ENCODE measurements around the gene KRTAP4-6. TPM values are rescaled to one million over a fixed set of nuclear protein-coding genes. Genes with fewer than 3 reads are reported as not detected.
"Not testable (repeated sequence)": the region's sequence is repeated elsewhere in the genome, so short reads cannot be mapped to it uniquely, and the experiment has no call there.

The KRTAP4-6 gene
- total RNA-seq, result not detected

- Mint-ChIP-seq H3K9me3 (ENCODE audit: low read depth) (peaks cover 19% of the 10 kb centered on the region), H3K27me3 (peaks cover 4% of the 10 kb centered on the region), H3K27ac (no peak within 1 kb of the TSS), H3K4me3 (no peak within 1 kb of the TSS), H3K36me3 (peaks cover 7% of the 10 kb centered on the region), H3K4me1 (no peaks in the 10 kb centered on the region)
- DNase-seq (no peak), ATAC-seq (no peak)
- CTCF ChIA-PET, result no interaction called here
Observed at GRCh38 chr17:41140360-41141131, at the start of gene KRTAP4-6. KRTAP4-6 (minus strand) TSS chr17:41140544; CDS start chr17:41140487, 57 bp downstream.

GRCh38 chr17:41189837-41190318 is 49.5 kb upstream of the KRTAP4-6 start, which contains the start of gene KRTAP9-1:
KRTAP9-1 (plus strand) TSS chr17:41189887; CDS start chr17:41189887, 0 bp downstream.
- H3K9me3 Mint-ChIP-seq (ENCODE audit: low read depth); DNase-seq; H3K27ac Mint-ChIP-seq; H3K4me3 Mint-ChIP-seq; H3K36me3 Mint-ChIP-seq; CTCF ChIA-PET; ATAC-seq; H3K4me1 Mint-ChIP-seq: not testable (repeated sequence)
- H3K27me3 Mint-ChIP-seq, result peaks cover 20% of the 10 kb centered on the region

- peaks cover 15% of the 10 kb centered on the region for H3K27me3 Mint-ChIP-seq
- no peaks in the 10 kb centered on the region for H3K36me3 Mint-ChIP-seq
- ATAC-seq (no peak), DNase-seq (no peak)
- no peaks in the 10 kb centered on the region for H3K4me1 Mint-ChIP-seq
- H3K9me3 Mint-ChIP-seq (ENCODE audit: low read depth), result no peaks in the 10 kb centered on the region
- H3K27ac Mint-ChIP-seq, result no peak overlapping the region
- CTCF ChIA-PET, result no interaction called here
- H3K4me3 Mint-ChIP-seq, result no peak overlapping the region
Observed at GRCh38 chr17:41186872-41187271, 46.5 kb upstream of the KRTAP4-6 start.

- H3K27ac Mint-ChIP-seq, result no peak overlapping the region
- no peak for DNase-seq
- H3K4me3 Mint-ChIP-seq, result no peak overlapping the region
- ATAC-seq, result no peak
- CTCF ChIA-PET, result no interaction called here
- H3K36me3 Mint-ChIP-seq, result no peaks in the 10 kb centered on the region
- no peaks in the 10 kb centered on the region for H3K9me3 Mint-ChIP-seq (ENCODE audit: low read depth)
- no peaks in the 10 kb centered on the region for H3K4me1 Mint-ChIP-seq
- peaks cover 8% of the 10 kb centered on the region for H3K27me3 Mint-ChIP-seq
Observed at GRCh38 chr17:41185001-41185400, 44.7 kb upstream of the KRTAP4-6 start.

GRCh38 chr17:41184480-41184961 is 44.2 kb upstream of the KRTAP4-6 start, which contains the start of gene KRTAP4-1:
KRTAP4-1 (minus strand) TSS chr17:41184911; CDS start chr17:41184854, 57 bp downstream.
- Mint-ChIP-seq H3K27ac (no peak within 1 kb of the TSS), H3K4me3 (no peak within 1 kb of the TSS), H3K4me1 (no peaks in the 10 kb centered on the region), H3K36me3 (no peaks in the 10 kb centered on the region), H3K27me3 (peaks cover 7% of the 10 kb centered on the region), H3K9me3 (ENCODE audit: low read depth) (no peaks in the 10 kb centered on the region)
- DNase-seq, result no peak
- CTCF ChIA-PET, result no interaction called here
- no peak for ATAC-seq

GRCh38 chr17:41178843-41179616 is 38.7 kb upstream of the KRTAP4-6 start:
- H3K27ac Mint-ChIP-seq, result no peak overlapping the region
- no peak for ATAC-seq
- no peaks in the 10 kb centered on the region for H3K9me3 Mint-ChIP-seq (ENCODE audit: low read depth)
- no peaks in the 10 kb centered on the region for H3K4me1 Mint-ChIP-seq
- H3K27me3 Mint-ChIP-seq, result peaks cover 2% of the 10 kb centered on the region
- DNase-seq, result no peak
- H3K36me3 Mint-ChIP-seq, result no peaks in the 10 kb centered on the region
- no peak overlapping the region for H3K4me3 Mint-ChIP-seq
- CTCF ChIA-PET, result no interaction called here

GRCh38 chr17:41178341-41178740 is 38.0 kb upstream of the KRTAP4-6 start:
- CTCF ChIA-PET, result no interaction called here
- ATAC-seq (no peak), DNase-seq (no peak)
- no peaks in the 10 kb centered on the region for H3K4me1 Mint-ChIP-seq
- no peaks in the 10 kb centered on the region for H3K36me3 Mint-ChIP-seq
- no peaks in the 10 kb centered on the region for H3K9me3 Mint-ChIP-seq (ENCODE audit: low read depth)
- no peak overlapping the region for H3K4me3 Mint-ChIP-seq
- no peak overlapping the region for H3K27ac Mint-ChIP-seq
- peaks cover 5% of the 10 kb centered on the region for H3K27me3 Mint-ChIP-seq

- Mint-ChIP-seq H3K27ac (no peak within 1 kb of the TSS), H3K36me3 (no peaks in the 10 kb centered on the region), H3K27me3 (peaks cover 7% of the 10 kb centered on the region), H3K4me1 (no peaks in the 10 kb centered on the region), H3K9me3 (ENCODE audit: low read depth) (no peaks in the 10 kb centered on the region), H3K4me3 (no peak within 1 kb of the TSS)
- DNase-seq, result no peak
- ATAC-seq, result no peak
- CTCF ChIA-PET, result no interaction called here
Observed at GRCh38 chr17:41177727-41178271, 37.5 kb upstream of the KRTAP4-6 start, which contains the start of gene KRTAP4-2. KRTAP4-2 (minus strand) TSS chr17:41178221; CDS start chr17:41178164, 57 bp downstream.

GRCh38 chr17:41176744-41177387 is 36.5 kb upstream of the KRTAP4-6 start:
- Mint-ChIP-seq H3K9me3 (ENCODE audit: low read depth) (no peaks in the 10 kb centered on the region), H3K27me3 (peaks cover 10% of the 10 kb centered on the region), H3K36me3 (no peaks in the 10 kb centered on the region), H3K4me1 (no peaks in the 10 kb centered on the region), H3K4me3 (no peak overlapping the region), H3K27ac (no peak overlapping the region)
- no peak for DNase-seq
- no peak for ATAC-seq
- CTCF ChIA-PET, result no interaction called here

- ATAC-seq (no peak), DNase-seq (no peak)
- no peaks in the 10 kb centered on the region for H3K4me1 Mint-ChIP-seq
- H3K9me3 Mint-ChIP-seq (ENCODE audit: low read depth), result no peaks in the 10 kb centered on the region
- peaks cover 10% of the 10 kb centered on the region for H3K27me3 Mint-ChIP-seq
- CTCF ChIA-PET, result no interaction called here
- H3K36me3 Mint-ChIP-seq, result no peaks in the 10 kb centered on the region
- H3K27ac Mint-ChIP-seq, result no peak overlapping the region
- no peak overlapping the region for H3K4me3 Mint-ChIP-seq
Observed at GRCh38 chr17:41171886-41172285, 31.5 kb upstream of the KRTAP4-6 start.

- Mint-ChIP-seq H3K27me3 (peaks cover 7% of the 10 kb centered on the region), H3K4me1 (no peaks in the 10 kb centered on the region), H3K27ac (no peak within 1 kb of the TSS), H3K36me3 (no peaks in the 10 kb centered on the region), H3K4me3 (no peak within 1 kb of the TSS), H3K9me3 (ENCODE audit: low read depth) (no peaks in the 10 kb centered on the region)
- no peak for DNase-seq
- ATAC-seq, result no peak
- CTCF ChIA-PET, result no interaction called here
Observed at GRCh38 chr17:41168121-41168520, 27.8 kb upstream of the KRTAP4-6 start, which contains the start of gene KRTAP4-3. KRTAP4-3 (minus strand) TSS chr17:41168221; CDS start chr17:41168172, 49 bp downstream.

- CTCF ChIA-PET, result no interaction called here
- ATAC-seq, result no peak
Observed at GRCh38 chr17:41167561-41167960, 27.2 kb upstream of the KRTAP4-6 start.

GRCh38 chr17:41163828-41164227 is 23.5 kb upstream of the KRTAP4-6 start:
- Mint-ChIP-seq H3K4me1 (no peaks in the 10 kb centered on the region), H3K27ac (no peak overlapping the region), H3K9me3 (ENCODE audit: low read depth) (no peaks in the 10 kb centered on the region), H3K27me3 (peaks cover 6% of the 10 kb centered on the region), H3K36me3 (no peaks in the 10 kb centered on the region), H3K4me3 (no peak overlapping the region)
- CTCF ChIA-PET, result no interaction called here
- ATAC-seq (no peak), DNase-seq (no peak)

More at GRCh38 chr17:41167561-41167960, 27.2 kb upstream of the KRTAP4-6 start:
- Mint-ChIP-seq H3K4me1 (no peaks in the 10 kb centered on the region), H3K36me3 (no peaks in the 10 kb centered on the region), H3K9me3 (ENCODE audit: low read depth) (no peaks in the 10 kb centered on the region), H3K27ac (no peak overlapping the region), H3K4me3 (no peak overlapping the region), H3K27me3 (peaks cover 4% of the 10 kb centered on the region)
- DNase-seq, result no peak
